Left cardiac atrium (tissue), 4 donors: ENCODE measurements around the gene FAM117A. TPM values are rescaled to one million over a fixed set of nuclear protein-coding genes. Genes with fewer than 3 reads are reported as not detected.
A peak's percentile ranks its signal among the peaks of the same experiment; 100 is the strongest.
"Not testable (repeated sequence)": the region's sequence is repeated elsewhere in the genome, so short reads cannot be mapped to it uniquely, and the experiment has no call there.

Source experiments
- ATAC-seq, 2 donors: fragments of 200-7000 bp; cut with Tn5 transposase; one replicate each; pipeline ENCODE4 v1.9.1; 2020; ENCODE audit warnings: mild to moderate bottlenecking in 2 of 2, moderate library complexity in 2 of 2
- DNase-seq: peaks from one replicate; pipeline ENCODE4 v3.0.0-alpha.2; 2020
- intact Hi-C, 2 donors: fragments of 100-400 bp; cut with DNase I; formaldehyde crosslinking; loops; one replicate each; pipeline versions ENCODE4 v1.14.1 to v1.15.1; 2022 to 2023
- total RNA-seq, 2 donors: library from RNA; stranded (reverse); fragmentation: NEBNext Ultra II Directional; extraction: Animal tissue kit (Norgen Biotek cat#: 25700); gene quantifications; one replicate each; pipeline ENCODE4 v1.2.1, GENCODE V29; 2021
- donor health status: DM: no; HTN: yes; CAD: no.
- donor health status: DM: no; HTN: yes; CAD: no; lungs with severe emphysema.
- donor health status: DM: yes; HTN: yes; CAD: no.
- donor health status: Dilated cardiomyopathy.

The FAM117A gene
- total RNA-seq, 2 donors from 2014 or later: 5.3 to 13.9 TPM

DNA sequence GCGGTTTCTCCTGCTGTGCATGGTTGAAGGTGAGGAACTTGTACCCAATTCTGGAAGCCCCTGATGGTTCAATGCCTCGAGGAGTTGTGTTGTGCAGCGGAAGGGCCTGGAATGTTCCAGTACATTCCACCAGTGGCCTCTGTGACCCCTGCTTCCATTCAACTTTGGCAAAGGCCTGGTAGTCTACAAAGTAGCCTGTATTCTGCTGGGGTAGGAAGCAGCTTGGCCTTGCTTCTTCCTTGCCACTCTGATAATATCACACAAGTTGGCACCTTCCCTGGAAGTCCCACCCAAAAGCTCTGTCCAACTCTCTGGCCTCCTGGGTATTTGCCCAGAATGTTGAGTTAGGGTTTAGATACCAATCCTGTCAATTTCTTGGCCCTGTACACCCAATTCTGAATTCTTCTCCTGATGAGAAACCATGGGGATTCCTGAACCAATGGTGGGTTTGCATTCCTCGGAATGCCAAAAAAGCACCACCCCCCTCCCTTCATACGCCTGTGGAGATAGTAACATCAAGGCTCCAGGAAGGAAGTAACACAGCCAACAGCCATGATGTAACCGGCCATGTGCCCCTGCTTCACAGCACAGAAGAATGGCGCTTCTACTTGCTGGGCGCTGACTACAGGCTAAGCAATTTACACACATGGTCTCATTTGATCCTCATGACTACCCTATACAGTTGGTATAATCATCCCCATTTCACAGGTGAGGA is 11.8 kb upstream of the FAM117A start:
- intact Hi-C loops: loop anchor here (5.0 kb wide), 2 partner anchors 68 to 77 kb away; partner anchors contain the start of gene SLC35B1 (in 2 of the 2)
- DNase-seq (peak; percentile 76), ATAC-seq (peak; percentile 46 to 74)

DNA sequence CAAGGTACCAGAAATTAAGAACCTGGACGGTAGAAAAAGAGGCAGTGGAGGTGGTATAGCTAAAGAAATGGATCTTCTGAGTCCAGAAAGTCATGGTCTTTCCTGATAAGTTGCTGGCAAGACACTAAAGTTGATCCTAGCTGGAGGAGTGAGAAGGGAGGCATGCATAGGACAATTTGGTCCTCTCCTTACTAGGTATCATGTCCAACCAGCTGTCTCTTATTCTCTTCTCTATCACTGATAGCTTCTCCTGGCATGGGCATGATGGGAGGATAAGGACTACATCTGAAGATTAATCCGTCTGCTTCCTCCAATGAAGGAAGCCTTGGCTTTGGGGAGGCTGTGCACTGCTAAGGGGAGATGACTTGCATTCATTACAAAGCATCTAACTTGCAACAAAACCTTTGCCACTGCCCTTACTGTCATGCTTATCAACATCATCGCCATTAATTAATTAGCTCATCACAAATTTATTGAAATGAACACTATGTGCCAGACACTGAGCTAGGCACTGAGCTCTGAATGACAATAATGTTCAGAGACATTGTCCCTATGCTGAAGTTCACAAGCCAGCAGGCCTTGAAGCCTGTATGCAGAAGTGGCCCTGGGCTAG is 3.1 kb upstream of the FAM117A start:
- intact Hi-C loops: no loop called here
- ATAC-seq: no peak
- no peak for DNase-seq

DNA sequence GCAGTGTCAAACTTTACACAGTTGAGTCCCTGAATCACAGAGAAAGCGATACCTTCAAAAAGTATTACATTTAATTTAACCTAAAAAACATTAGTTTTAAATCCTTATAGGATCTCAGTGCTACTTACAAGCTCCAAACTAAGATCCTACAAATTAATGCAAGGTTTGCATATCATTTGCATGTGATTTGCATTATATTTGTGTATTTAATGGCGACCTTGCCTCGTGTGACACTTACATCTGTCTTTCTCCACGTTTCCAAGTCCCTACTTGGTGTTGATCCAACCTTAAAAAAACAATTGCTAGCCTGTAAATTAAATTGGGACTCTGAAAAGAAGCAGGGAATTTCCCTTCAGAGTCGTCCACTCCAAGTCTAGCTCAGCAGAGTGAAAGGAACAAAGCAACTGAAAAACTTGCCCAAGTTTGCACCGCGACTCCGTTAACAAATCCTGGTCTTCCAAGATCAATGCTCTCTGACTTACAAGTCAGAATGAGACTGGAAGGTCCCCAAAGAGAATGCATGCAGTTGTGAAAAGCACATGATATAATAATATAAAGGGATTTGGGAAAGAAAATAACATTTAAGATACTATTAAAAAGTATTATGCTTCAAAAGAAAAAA is 739 bp upstream of the FAM117A start:
- DNase-seq (no peak), ATAC-seq (no peak)
- intact Hi-C loops: no loop called here

DNA sequence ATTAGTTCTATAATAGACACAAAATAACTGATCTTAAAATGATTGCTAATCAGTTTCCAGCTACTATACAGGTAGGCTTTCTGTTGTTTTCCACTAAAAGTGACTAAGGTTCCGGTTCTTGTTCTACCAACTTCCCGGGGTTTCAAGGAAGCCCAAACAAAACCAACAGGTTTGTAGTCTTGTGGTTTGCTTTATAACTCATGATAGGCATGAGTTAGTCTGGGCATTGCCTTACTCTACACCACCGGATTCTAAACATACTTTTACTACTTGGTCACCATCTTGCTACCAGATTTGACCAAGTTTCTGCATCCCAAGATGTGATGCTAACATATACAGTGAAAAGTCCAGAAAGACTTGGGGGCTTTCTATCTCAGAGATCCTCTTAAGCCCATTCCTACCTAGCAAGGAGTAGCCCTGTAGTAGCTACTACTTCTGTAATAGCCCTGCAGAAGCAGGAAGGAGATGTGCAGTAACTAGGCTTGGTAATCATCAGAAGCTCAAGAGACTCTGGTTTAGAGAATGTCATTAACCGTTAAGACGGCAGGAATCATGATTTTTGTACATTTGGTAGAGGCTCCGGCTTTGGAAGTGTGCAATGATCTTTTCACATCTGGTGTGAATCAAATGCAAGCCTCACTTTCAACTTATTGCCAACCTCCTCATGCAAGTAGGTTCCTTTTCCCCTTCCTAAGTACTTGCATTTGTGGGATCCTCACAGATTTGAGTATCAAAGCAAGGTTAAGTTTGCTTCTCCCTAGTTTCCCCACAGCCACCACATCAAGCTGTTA is 1.6 kb downstream of the FAM117A start:
- ATAC-seq (no peak), DNase-seq (no peak)
- intact Hi-C loops: no loop called here

- no peak for DNase-seq
- ATAC-seq: no peak
- intact Hi-C loops: no loop called here
Observed at GRCh38 chr17:49760932-49761558, 2.9 kb downstream of the FAM117A start.

- ATAC-seq (no peak), DNase-seq (no peak)
- intact Hi-C loops: no loop called here
Observed at GRCh38 chr17:49760296-49760695, 3.6 kb downstream of the FAM117A start.

DNA sequence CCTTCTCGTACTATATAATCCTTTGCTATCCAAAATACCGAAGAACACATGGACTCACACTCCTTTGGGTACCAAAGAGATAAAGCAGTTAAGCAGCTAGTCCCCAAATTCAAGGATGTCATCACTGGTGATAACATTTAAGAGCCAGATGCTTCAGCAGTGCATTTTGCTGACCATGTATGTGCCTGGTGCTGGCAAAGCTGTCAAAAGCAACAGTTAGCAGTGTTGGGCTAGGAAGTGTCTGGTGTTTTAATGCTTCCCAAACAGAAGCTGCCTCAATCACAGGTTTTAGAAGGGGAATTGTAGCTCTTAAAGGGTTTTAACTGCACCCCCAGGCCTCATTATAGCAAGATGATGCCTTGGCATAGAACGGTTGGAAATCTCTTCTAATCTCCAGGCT is 4.7 kb downstream of the FAM117A start:
- no peak for ATAC-seq
- intact Hi-C loops: loop anchor here in 1 of 2 donors (5.0 kb wide), 1 partner anchor 37 kb away; no protein-coding TSS in a partner anchor
- no peak for DNase-seq

GRCh38 chr17:49758464-49759010 is 5.4 kb downstream of the FAM117A start:
- intact Hi-C loops: loop anchor here in 1 of 2 donors (5.0 kb wide), 1 partner anchor 36 kb away; no protein-coding TSS in a partner anchor
- peak in 1 of 2 donors; percentile 9 for ATAC-seq
- DNase-seq: not testable (repeated sequence)

GRCh38 chr17:49757151-49757777 is 6.7 kb downstream of the FAM117A start:
- ATAC-seq (no peak), DNase-seq (no peak)
- intact Hi-C loops: loop anchor here in 1 of 2 donors (5.0 kb wide), 1 partner anchor 35 kb away; no protein-coding TSS in a partner anchor

GRCh38 chr17:49756323-49757150 is 7.4 kb downstream of the FAM117A start:
- DNase-seq (no peak), ATAC-seq (no peak)
- intact Hi-C loops: loop anchor here in 1 of 2 donors (5.0 kb wide), 1 partner anchor 34 kb away; no protein-coding TSS in a partner anchor

DNA sequence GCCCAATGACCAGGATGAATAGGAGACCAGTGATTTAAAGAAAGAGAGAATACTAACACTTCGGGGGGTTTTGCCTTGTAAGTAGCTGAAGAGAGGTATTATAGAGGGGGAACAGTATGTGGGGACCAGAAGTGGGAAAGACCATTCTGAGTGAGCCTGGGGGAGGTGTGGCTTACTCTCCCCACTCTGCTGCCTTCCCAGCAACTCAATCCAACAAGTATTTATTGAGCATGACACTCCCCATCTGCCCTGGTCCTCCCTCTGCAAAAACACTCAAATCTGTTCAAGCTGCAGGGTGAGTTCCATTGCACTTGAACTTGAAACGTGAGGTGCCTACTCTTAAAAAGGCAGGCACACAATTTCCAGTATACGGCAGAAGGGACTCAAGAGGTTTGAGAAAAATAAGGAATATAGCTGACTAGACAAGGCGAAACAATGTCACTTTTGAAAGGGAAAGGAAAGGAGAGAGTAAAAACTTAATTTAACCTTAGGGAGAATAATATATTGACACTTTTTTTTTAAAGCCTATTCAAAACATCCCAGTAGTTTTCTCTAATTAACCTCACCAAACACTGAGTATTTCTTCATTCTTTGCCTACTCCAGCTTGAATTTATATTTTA is 8.2 kb downstream of the FAM117A start:
- intact Hi-C loops: loop anchor here in 1 of 2 donors (5.0 kb wide), 1 partner anchor 33 kb away; no protein-coding TSS in a partner anchor
- ATAC-seq (no peak), DNase-seq (no peak)

DNA sequence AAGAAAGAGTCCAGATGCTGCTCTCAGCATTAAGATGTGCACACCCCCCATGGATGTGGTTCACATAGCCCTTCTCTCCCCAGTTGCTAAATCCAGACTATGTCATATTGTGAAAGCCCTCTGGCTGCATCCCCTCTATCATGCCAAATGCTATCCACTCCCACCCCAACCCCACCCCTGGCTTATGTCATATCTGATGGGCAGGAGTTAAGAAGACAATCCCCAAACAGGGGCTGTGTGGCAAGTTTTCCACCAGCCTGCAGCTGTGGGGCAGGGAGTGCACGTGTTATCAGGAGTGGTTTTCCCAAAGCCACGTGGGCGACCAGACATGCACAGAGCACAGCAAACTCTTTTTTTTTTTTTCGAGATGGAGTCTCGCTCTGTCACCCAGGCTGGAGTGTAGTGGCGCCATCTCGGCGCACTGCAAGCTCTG is 10.0 kb downstream of the FAM117A start:
- intact Hi-C loops: no loop called here
- DNase-seq (peak; percentile 73), ATAC-seq (peak; percentile 69 to 74)

DNA sequence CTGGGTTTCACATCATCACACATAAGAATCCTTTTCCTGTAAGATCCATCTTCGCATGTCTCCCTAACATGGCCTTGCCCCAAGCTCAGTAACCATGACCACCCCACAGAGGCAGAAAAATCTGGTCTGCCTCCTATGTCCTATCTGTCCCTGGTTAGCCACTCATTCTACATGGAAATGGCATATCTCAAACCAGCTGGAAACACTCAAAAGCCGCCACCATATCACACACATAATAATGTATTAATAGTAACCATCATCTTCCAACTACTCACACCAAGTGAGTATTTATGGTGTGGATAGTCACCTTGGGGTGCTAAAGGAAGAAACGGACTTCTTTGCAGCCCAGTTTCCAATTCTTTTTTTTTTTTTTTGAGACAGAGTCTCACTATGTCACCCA is 11.4 kb downstream of the FAM117A start:
- DNase-seq: no peak
- ATAC-seq: peak in 1 of 2 donors; percentile 29
- intact Hi-C loops: no loop called here

GRCh38 chr17:49749730-49750129 is 14.2 kb downstream of the FAM117A start:
- no peak for ATAC-seq
- DNase-seq: no peak
- intact Hi-C loops: no loop called here

DNA sequence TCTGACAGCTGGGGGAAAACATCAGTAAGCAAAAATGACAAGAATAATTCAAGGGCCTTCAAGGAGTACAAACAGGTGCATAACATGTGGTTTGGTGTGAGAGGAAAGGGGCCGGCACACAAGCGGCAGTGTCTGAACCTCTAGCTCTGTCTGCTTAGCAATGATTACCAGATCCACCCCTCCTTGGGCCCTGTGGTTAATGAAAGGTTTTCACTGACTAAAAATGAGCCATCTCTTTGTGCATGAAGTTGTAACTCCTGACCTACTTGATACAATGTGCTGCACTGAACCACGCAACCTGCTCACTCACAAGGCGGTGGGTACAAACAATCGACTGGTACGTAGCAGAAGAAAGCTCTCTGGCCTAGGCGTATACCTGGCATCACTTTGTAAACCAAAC is 15.1 kb downstream of the FAM117A start:
- intact Hi-C loops: no loop called here
- DNase-seq: no peak
- peak in 1 of 2 donors; percentile 56 for ATAC-seq

DNA sequence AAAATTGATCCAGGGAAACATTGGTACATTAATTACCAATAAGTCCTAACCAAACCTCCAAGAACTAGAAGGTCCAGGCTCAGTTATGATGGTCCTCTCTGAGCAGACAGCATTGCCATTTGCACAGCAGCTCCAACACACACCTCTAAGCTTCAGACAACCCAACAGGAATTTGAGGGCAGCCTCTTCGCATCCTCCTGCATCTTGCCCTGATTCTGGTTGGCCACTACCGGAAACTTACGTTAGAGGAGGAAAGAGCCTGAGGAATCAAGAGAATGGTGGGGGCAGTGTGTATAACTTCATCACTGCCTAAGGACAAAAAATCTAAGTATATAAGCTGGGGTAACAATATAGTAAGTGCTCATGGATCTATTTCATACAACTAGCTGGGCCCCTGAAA is 15.7 kb downstream of the FAM117A start:
- intact Hi-C loops: no loop called here

GRCh38 chr17:49747632-49748031 is 16.3 kb downstream of the FAM117A start:
- ATAC-seq: no peak
- intact Hi-C loops: no loop called here
- DNase-seq: no peak

More for the DNA sequence above, 15.7 kb downstream of the FAM117A start:
- DNase-seq (no peak), ATAC-seq (no peak)
